HG02973 (cell line): ENCODE measurements around the gene PARP16.

ENCODE experiments used
- ATAC-seq: cut with Tn5 transposase; IDR thresholded peaks from one replicate; pipeline ENCODE4 v1.9.1; 2021; ENCODE audit warnings: moderate library complexity; ENCODE audit not compliant: unreplicated experiment

PARP16 gene

DNA sequence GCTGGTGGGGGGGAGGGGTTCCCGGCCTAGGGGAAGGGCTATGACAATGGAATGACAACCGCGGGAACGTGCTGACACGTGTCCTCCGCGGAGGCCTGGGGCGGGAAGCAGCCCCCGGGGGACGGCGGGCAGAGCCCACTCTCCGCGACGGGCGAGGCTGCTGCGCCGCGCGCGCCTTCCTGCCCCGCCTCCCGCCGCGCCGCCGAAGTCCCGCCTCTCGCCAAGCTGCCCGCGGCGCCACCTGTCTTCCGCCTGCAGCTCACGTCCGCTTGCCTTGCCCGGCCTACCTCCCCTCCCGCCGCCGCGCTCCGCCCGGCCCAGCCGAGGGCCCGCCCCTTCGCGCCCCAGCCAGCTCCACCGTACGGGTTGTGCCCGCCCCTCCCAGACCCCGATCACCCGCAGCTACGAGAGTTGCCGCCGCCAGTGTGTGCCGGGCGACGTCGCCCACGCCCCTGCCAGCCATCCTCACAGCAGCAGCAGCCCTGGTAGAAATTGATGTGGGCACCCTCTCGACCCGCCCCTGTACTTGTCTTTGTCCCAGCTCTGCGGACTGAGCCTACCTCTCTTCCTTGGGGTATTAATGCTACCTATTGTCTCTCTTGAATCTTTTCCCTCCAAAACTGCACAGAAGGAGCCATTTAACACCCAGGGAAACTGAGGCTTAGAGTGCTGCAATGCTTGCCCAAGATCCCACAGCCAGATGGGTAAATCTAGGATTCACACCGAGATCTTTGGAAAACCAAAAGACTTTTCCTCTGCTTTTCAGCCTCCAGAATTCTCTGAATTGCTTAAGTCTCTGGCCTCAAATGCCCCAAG is at the start of gene PARP16:
Gene PARP16 (minus strand): TSS at position 180 of the 816 bp plus-strand sequence. CDS start 457 bp downstream, outside the sequence.
- ATAC-seq = peak; percentile 92

DNA sequence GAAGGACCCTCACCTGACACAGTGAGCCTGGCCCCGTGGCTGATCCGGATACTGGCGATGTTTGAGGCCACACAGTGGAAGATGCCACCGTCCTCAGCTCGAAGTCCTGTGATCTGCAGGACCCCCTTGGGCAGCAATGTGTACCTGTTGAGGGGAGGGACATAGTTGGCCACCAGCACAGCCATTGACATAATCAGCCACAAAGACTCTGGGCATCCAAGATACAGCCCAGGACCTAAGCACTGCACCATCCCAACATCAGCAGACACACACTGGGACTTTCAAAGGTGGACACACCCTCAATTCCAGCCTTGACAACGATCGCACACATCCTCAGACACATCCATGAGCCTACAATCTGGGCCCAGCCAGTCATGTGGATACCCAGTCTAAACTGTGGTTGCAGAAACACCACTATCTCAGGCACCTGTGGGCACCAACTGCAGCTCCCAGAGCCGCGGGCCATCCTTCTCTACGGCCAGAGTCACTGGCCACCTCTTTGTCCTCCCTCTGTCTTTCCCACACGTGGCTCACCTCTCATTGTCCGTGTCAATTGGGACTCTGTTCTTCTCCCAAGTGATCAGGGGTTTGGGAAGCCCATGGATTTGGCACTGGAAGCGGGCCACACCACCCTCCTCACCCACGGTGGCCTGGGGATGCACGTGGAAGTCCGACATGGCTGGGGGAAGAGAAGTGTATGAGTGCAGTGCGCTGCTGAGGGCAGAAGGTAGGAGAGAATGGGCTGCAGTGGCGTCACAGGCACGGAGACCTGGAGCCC is 48.8 kb upstream of the PARP16 start:
- ATAC-seq = no peak

DNA sequence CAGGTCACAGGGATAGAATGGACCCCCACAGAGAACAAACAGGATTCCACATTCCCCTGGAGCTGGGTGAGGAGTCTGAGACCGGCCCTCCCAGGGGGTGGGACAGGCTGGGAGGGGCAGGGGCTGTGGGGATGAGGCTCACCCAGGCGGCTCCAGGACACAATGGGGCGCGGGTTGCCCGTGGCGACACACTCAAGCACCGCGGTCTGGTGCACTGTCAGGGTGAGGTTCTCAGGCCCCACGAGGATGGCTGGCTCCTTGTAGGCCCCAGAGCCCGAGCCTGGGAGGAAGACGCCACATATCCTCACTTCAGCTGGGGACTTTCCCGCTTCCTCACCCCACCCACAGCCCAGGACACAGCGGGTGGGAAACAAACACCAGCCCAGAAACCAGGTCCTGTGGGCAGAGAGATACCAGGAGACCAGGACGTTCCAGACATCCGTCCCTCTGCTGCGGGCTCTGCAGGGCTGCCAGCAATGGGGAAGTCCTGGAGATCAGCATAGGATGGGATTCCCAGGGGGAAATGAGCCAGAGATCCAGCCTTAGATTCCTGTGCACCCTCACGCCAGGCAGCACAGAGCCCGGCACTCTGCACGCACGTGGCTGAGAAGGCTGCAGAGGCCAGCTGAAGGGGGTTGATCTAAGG is 48.0 kb upstream of the PARP16 start:
- no peak for ATAC-seq

GRCh38 chr15:65333856-65334255 is 47.2 kb upstream of the PARP16 start:
- no peak for ATAC-seq

- ATAC-seq = no peak
Observed at GRCh38 chr15:65333148-65333820, 46.6 kb upstream of the PARP16 start.

GRCh38 chr15:65332391-65333147 is 45.9 kb upstream of the PARP16 start:
- no peak for ATAC-seq

DNA sequence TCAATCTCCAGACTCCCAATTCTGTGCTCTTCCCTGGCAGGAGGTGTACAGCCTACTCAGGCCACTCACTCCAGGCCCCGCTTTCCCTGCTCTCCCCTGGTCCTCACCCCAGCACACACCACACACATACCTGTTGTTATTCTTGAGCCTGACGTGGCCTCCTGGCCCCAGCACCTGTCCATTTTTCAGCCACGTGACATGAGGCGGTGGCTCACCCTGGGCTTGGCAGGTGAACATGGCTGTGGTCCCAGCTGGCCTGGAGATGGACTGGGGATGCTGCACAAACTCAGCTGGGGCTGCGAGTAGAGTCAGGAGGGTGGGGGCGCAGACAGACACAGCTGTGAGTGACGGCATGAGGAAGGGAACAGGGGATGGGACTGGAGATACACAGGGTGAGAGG is 45.1 kb upstream of the PARP16 start:
- no peak for ATAC-seq

DNA sequence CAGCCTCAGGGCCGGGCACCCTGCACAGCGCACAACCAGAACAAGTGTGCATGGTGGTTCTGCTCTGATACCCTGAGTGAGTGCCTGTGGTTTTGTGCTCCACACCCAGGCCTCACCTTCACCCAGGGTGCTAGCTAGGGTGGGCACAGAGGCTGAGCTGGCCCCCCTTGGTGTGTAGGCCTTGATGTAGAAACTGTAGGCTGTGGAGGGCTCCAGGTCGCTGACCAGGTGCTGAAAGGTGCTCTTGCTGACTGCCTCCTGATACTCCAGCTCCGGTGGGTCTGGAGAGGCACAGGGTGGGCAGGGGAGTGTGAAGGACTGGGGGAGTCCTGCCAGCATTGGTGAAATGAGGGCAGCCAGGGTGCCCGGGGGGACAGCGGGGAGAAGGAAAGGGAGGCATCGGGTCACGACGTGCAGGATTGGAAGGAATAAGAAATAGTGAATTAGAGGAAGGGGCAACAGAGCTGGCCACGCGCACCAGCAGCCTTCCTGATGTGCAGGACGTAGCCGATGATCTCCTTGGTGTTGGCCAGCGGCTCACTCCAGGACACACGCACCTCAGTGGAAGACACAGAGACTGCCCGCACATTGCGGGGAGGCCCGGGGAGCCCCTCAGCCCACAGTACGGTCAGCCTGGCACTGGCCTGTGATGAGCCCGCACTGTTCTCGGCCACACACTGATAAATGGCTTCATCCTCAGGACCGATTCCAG is 44.4 kb upstream of the PARP16 start:
- no peak for ATAC-seq

DNA sequence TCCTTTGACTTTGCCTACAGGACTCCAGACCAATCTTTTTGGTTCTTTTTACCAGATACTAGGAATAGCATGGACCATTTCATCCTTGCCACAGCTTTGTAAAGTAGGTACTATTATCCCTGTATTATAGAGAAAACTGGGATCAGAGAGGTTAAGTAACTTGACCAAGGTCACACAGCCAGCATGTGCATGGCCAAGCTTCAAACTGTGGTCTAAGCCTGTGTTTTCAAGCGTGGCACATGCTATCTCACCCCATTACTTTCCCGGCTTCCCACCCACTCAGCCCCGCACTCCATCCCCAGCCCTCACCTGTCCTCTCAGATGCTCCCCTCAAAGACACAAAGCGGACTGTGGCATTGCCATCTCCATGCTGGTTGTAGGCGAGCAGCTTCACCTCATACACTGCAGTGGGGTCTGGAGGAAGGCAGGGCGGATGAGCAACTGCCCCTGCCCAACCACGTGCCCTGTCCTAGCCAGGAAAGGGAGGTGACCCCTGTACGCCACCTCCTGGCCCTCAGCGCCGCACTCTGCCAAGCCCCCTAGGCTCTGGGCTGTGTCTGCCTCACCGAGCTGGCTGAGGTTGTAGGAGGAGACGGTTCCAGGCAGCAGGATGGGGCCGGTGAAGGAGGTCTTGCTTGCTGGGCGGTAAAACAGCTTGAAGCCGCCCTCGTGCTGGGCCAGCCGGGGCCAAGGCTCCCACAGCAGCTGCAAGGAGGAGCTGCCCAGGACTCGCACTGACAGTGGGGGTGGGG is 43.5 kb upstream of the PARP16 start:
- no peak for ATAC-seq

- ATAC-seq = no peak
Observed at GRCh38 chr15:65329288-65329983, 42.8 kb upstream of the PARP16 start.

DNA sequence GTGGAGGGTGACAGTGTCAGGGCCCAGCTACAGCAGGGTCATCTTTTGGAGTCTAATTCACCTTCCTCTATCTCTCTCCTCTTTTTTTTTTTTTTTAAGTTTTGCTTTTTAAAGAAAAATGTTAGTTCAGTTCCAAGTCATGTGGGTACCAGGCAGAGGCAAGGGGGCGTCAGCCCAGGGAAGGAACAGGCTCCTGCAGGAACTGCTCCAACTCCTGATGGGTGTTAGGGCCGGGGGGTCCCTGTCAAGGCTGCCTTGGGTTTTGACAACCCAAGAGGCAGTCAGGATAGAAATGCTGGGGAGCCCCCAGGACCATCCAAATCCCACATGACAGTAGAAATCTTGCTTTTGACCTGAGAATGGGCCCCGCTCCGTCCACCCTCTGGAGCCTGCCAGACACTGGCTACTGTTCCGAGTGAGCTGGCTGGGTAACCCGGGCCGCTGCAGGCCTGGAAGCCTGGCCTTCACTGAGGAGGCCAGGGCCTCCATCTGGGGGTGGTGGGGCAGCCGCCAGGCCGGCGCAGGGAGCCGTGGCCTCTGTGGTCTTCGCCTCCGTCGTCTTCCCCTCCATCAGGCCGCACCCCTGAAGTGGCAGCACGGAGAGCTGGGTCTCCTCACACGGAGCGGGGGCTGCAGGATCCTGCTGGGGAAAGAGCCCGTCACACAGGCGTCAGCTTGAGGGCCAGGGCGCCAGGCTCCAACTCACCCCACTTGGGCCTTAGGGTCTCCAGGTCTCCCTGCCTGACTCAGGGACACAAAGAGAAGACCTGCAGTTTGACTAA is 42.0 kb upstream of the PARP16 start:
- no peak for ATAC-seq

GRCh38 chr15:65327651-65328393 is 41.1 kb upstream of the PARP16 start:
- ATAC-seq = no peak

- ATAC-seq = no peak
Observed at GRCh38 chr15:65326818-65327217, 40.1 kb upstream of the PARP16 start.

- ATAC-seq = no peak
Observed at GRCh38 chr15:65326117-65326526, 39.4 kb upstream of the PARP16 start.

GRCh38 chr15:65323071-65323511 is 36.4 kb upstream of the PARP16 start:
- no peak for ATAC-seq

DNA sequence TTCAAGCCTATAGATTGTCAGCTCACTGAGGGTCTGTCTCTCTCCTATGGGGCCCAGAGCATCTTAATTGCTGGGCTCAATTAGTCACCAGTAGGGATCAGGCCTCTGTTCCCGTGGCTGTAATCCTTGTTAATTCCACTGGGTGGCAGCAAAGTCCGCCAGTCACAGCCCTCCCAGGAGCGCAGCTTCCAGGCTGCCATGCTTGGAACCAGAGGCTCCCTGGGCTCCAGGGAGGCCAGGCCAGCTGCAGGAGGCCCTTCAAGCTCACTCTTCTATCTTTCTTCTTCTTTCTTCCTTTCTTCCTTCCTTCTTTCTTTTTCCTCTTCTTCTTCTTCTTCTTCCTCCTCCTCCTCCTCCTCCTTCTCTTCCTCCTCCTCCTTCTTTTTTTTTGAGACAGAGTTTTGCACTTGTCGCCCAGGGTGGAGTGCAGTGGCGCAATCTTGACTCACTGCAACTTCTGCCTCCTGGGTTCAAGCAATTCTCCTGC is 32.2 kb upstream of the PARP16 start:
- no peak for ATAC-seq
